ENCODE measurements around the gene GART.
"Not testable (repeated sequence)": the region's sequence is repeated elsewhere in the genome, so short reads cannot be mapped to it uniquely, and the experiment has no call there.

Gene GART

GRCh38 chr21:33477066-33477465 lies 64.9 kb downstream of the GART start:
- peaks cover 22% of the 10 kb centered on the region for H3K79me2 ChIP-seq (ENCODE audit: insufficient read depth, low read length)

GRCh38 chr21:33473344-33473743 lies 68.6 kb downstream of the GART start:
- Histone ChIP-seq H3K36me3 (ENCODE audit: insufficient read depth, low read length) (no peaks in the 10 kb centered on the region), H4K20me1 (ENCODE audit: insufficient read depth, low read length, poor library complexity, severe bottlenecking) (peaks cover 9% of the 10 kb centered on the region), H3K79me2 (ENCODE audit: insufficient read depth, low read length) (peaks cover 22% of the 10 kb centered on the region)

More at GRCh38 chr21:33477066-33477465, 64.9 kb downstream of the GART start:
- Histone ChIP-seq H3K9me2 (replicated peaks; ENCODE audit: low read depth, low read length) (no peaks in the 10 kb centered on the region), H3K4me2 (ENCODE audit: low read depth, low read length, poor library complexity, severe bottlenecking) (peak overlapping the region; percentile 51), H3K4me3 (ENCODE audit: low read length, poor library complexity, severe bottlenecking) (no peak overlapping the region), H2AFZ (ENCODE audit: low read length) (no peak overlapping the region), H3K4me1 (ENCODE audit: insufficient read depth, low read length, poor library complexity, severe bottlenecking) (peaks cover 15% of the 10 kb centered on the region), H3K9ac (ENCODE audit: low read depth, low read length, poor library complexity, severe bottlenecking) (no peak overlapping the region), H4K20me1 (ENCODE audit: insufficient read depth, low read length, poor library complexity, severe bottlenecking) (peaks cover 13% of the 10 kb centered on the region), H3K36me3 (ENCODE audit: insufficient read depth, low read length) (no peaks in the 10 kb centered on the region), H3F3A (ENCODE audit: low read depth) (no peaks in the 10 kb centered on the region), H3K27me3 (ENCODE audit: insufficient read depth, low read length, poor library complexity, severe bottlenecking) (no peaks in the 10 kb centered on the region), H3K9me3 (ENCODE audit: insufficient read depth, low read depth, low read length) (no peaks in the 10 kb centered on the region)
- TF ChIP-seq CTCF (conservative IDR thresholded peaks at IDR 0.05; ENCODE audit: low read length) (no peak), EZH2phosphoT487 (IDR thresholded peaks at IDR 0.05; ENCODE audit: borderline replicate concordance) (no peak)

GRCh38 chr21:33470701-33471100 lies 71.2 kb downstream of the GART start:
- Histone ChIP-seq H3K36me3 (ENCODE audit: insufficient read depth, low read length) (peaks cover 5% of the 10 kb centered on the region; the same call in 1 of the 2 replicates), H3K79me2 (ENCODE audit: insufficient read depth, low read length) (peaks cover 14% of the 10 kb centered on the region; the same call in 1 of the 2 replicates), H3K4me2 (ENCODE audit: low read depth, low read length, poor library complexity, severe bottlenecking) (no peak overlapping the region), H3F3A (ENCODE audit: low read depth) (no peaks in the 10 kb centered on the region), H3K4me3 (ENCODE audit: low read length, poor library complexity, severe bottlenecking) (no peak overlapping the region), H3K9ac (ENCODE audit: low read depth, low read length, poor library complexity, severe bottlenecking) (no peak overlapping the region), H3K4me1 (ENCODE audit: insufficient read depth, low read length, poor library complexity, severe bottlenecking) (no peaks in the 10 kb centered on the region), H2AFZ (ENCODE audit: low read length) (no peak overlapping the region), H3K9me2 (replicated peaks; ENCODE audit: low read depth, low read length) (no peaks in the 10 kb centered on the region), H4K20me1 (ENCODE audit: insufficient read depth, low read length, poor library complexity, severe bottlenecking) (no peaks in the 10 kb centered on the region), H3K27me3 (ENCODE audit: insufficient read depth, low read length, poor library complexity, severe bottlenecking) (no peaks in the 10 kb centered on the region), H3K9me3 (ENCODE audit: insufficient read depth, low read depth, low read length) (no peaks in the 10 kb centered on the region)
- TF ChIP-seq EZH2phosphoT487 (IDR thresholded peaks at IDR 0.05; ENCODE audit: borderline replicate concordance) (no peak), CTCF (conservative IDR thresholded peaks at IDR 0.05; ENCODE audit: low read length) (no peak)

More at GRCh38 chr21:33473344-33473743, 68.6 kb downstream of the GART start:
- Histone ChIP-seq H3K4me2 (ENCODE audit: low read depth, low read length, poor library complexity, severe bottlenecking) (no peak overlapping the region), H2AFZ (ENCODE audit: low read length) (no peak overlapping the region), H3K9me3 (ENCODE audit: insufficient read depth, low read depth, low read length) (no peaks in the 10 kb centered on the region), H3F3A (ENCODE audit: low read depth) (no peaks in the 10 kb centered on the region), H3K27me3 (ENCODE audit: insufficient read depth, low read length, poor library complexity, severe bottlenecking) (no peaks in the 10 kb centered on the region), H3K9ac (ENCODE audit: low read depth, low read length, poor library complexity, severe bottlenecking) (no peak overlapping the region), H3K4me3 (ENCODE audit: low read length, poor library complexity, severe bottlenecking) (no peak overlapping the region), H3K4me1 (ENCODE audit: insufficient read depth, low read length, poor library complexity, severe bottlenecking) (peaks cover 2% of the 10 kb centered on the region), H3K9me2 (replicated peaks; ENCODE audit: low read depth, low read length) (no peaks in the 10 kb centered on the region)
- TF ChIP-seq CTCF (conservative IDR thresholded peaks at IDR 0.05; ENCODE audit: low read length): no peak
- no peak for TF ChIP-seq EZH2phosphoT487 (IDR thresholded peaks at IDR 0.05; ENCODE audit: borderline replicate concordance)

- peaks cover 14% of the 10 kb centered on the region; the same call in 1 of the 2 replicates for H3K79me2 ChIP-seq (ENCODE audit: insufficient read depth, low read length)
These were observed 72.7 kb downstream of the GART start for GRCh38 chr21:33469183-33469582.

More at GRCh38 chr21:33469183-33469582, 72.7 kb downstream of the GART start:
- H3K9me3 ChIP-seq (ENCODE audit: insufficient read depth, low read depth, low read length); H3K9me2 ChIP-seq (replicated peaks; ENCODE audit: low read depth, low read length); H3K36me3 ChIP-seq (ENCODE audit: insufficient read depth, low read length); H3F3A ChIP-seq (ENCODE audit: low read depth); H2AFZ ChIP-seq (ENCODE audit: low read length); H3K9ac ChIP-seq (ENCODE audit: low read depth, low read length, poor library complexity, severe bottlenecking); H4K20me1 ChIP-seq (ENCODE audit: insufficient read depth, low read length, poor library complexity, severe bottlenecking); H3K4me2 ChIP-seq (ENCODE audit: low read depth, low read length, poor library complexity, severe bottlenecking); H3K4me3 ChIP-seq (ENCODE audit: low read length, poor library complexity, severe bottlenecking); H3K4me1 ChIP-seq (ENCODE audit: insufficient read depth, low read length, poor library complexity, severe bottlenecking); H3K27me3 ChIP-seq (ENCODE audit: insufficient read depth, low read length, poor library complexity, severe bottlenecking): not testable (repeated sequence)

All from Loucy (cell line).